Esophagus squamous epithelium (tissue), 5 donors: ENCODE results near the gene RUNDC1. TPM values are rescaled to one million over a fixed set of nuclear protein-coding genes. Genes with fewer than 3 reads are reported as not detected.

Source experiments
- DNase-seq: peaks from one replicate; lab custom pipeline; 2025; lab: John Stamatoyannopoulos, UW
- H3K27ac ChIP-seq, 4 donors: fragments of 200-600 bp; sonication (generic); one replicate each; pipeline ENCODE4 v1.5.1; 2016 to 2019; ENCODE audit warnings: mild to moderate bottlenecking in 1 of 4
- H3K27me3 ChIP-seq, 4 donors: fragments of 200-600 bp; sonication (generic); 1 replicate in 3 of 4; 2 replicates in 1 of 4; pipeline versions ENCODE4 v1.5.1 to v1.6.0; 2017 to 2021; ENCODE audit warnings: antibody characterized with exemption in 1 of 4
- H3K36me3 ChIP-seq, 3 donors: fragments of 200-600 bp; sonication (generic); one replicate each; pipeline ENCODE4 v1.5.1; 2016 to 2019
- H3K4me1 ChIP-seq, 3 donors: fragments of 200-600 bp; sonication (generic); one replicate each; pipeline ENCODE4 v1.5.1; 2017 to 2019
- H3K4me3 ChIP-seq, 4 donors: fragments of 200-600 bp; sonication (generic); 1 replicate in 3 of 4; 2 replicates in 1 of 4; pipeline ENCODE4 v1.5.1; 2016 to 2019; ENCODE audit warnings: mild to moderate bottlenecking in 2 of 4, moderate library complexity in 1 of 4
- H3K9me3 ChIP-seq, 3 donors: fragments of 200-600 bp; sonication (generic); one replicate each; pipeline ENCODE4 v1.5.1; 2016 to 2019
- CTCF ChIP-seq, 6 experiments: fragments of 450-650 bp in 4 of 6; fragments of 200-600 bp in 2 of 6; sonication (generic) in 2 of 6; IDR thresholded peaks; one replicate each; pipeline ENCODE4 v1.5.1; 2016 to 2019; ENCODE audit warnings: antibody characterized with exemption in 6 of 6, mild to moderate bottlenecking in 4 of 6, moderate library complexity in 4 of 6
- POLR2A ChIP-seq, 4 donors: fragments of 450-650 bp; IDR thresholded peaks; one replicate each; pipeline ENCODE4 v1.6.1; 2017; ENCODE audit warnings: antibody characterized with exemption in 4 of 4, mild to moderate bottlenecking in 4 of 4, moderate library complexity in 3 of 4
- WGBS, 2 donors: methylation state at CpG; one replicate each; pipeline ENCODE4 v1.1.5; 2018; 5-methylcytosine and 5-hydroxymethylcytosine counted together
- intact Hi-C: fragments of 100-400 bp; cut with DNase I; formaldehyde crosslinking; loops from one replicate; pipeline ENCODE4 v1.15.0; 2022
- total RNA-seq, 4 donors: library from RNA; depleted of rRNA; stranded (reverse); fragments of >200 nt; gene quantifications; one replicate each; pipeline ENCODE4 v1.1.0, GENCODE V29; 2016
- donor health status: DM: yes; HTN: yes; CAD: no.

The RUNDC1 gene
- total RNA-seq, 4 donors from 2014 or later: 7.4 to 9.8 (median 8.5) TPM

GRCh38 chr17:43030137-43030767 is 49.9 kb downstream of the RUNDC1 start:
- Histone ChIP-seq H3K27ac (no peak overlapping the region), H3K36me3 (no peaks in the 10 kb centered on the region), H3K9me3 (no peaks in the 10 kb centered on the region), H3K4me3 (no peak overlapping the region), H3K4me1 (peaks cover 0 to 4% (median 2%) of the 10 kb centered on the region in 3 donors), H3K27me3 (no peaks in the 10 kb centered on the region)
- intact Hi-C loops: no loop called here
- no peak for DNase-seq
- 59 to 68% methylated on average over 6 of the region's 6 CpGs for WGBS, 2 donors
- TF ChIP-seq POLR2A (IDR thresholded peaks at IDR 0.05) (no peak), CTCF (IDR thresholded peaks at IDR 0.05) (no peak)

- no peaks in the 10 kb centered on the region for H3K9me3 ChIP-seq
- no peak overlapping the region for H3K27ac ChIP-seq
- no peaks in the 10 kb centered on the region for H3K36me3 ChIP-seq
- intact Hi-C loops: no loop called here
- no peaks in the 10 kb centered on the region for H3K4me1 ChIP-seq
- no peaks in the 10 kb centered on the region for H3K27me3 ChIP-seq
- 66 to 76% methylated on average over 3 of the region's 3 CpGs for WGBS, 2 donors
- DNase-seq: no peak
- no peak overlapping the region for H3K4me3 ChIP-seq
- TF ChIP-seq POLR2A (IDR thresholded peaks at IDR 0.05) (no peak), CTCF (IDR thresholded peaks at IDR 0.05) (no peak)
Measured at GRCh38 chr17:43031666-43032065, 51.3 kb downstream of the RUNDC1 start.

GRCh38 chr17:43033948-43034881 is 53.9 kb downstream of the RUNDC1 start:
- no peak overlapping the region for H3K27ac ChIP-seq
- intact Hi-C loops: no loop called here
- no peaks in the 10 kb centered on the region for H3K9me3 ChIP-seq
- TF ChIP-seq CTCF (IDR thresholded peaks at IDR 0.05) (no peak), POLR2A (IDR thresholded peaks at IDR 0.05) (no peak)
- H3K4me1 ChIP-seq: no peaks in the 10 kb centered on the region
- no peak overlapping the region for H3K4me3 ChIP-seq
- WGBS, 2 donors: 48 to 50% methylated on average over 7 to 11 of the region's 12 CpGs
- no peaks in the 10 kb centered on the region for H3K36me3 ChIP-seq
- H3K27me3 ChIP-seq: no peaks in the 10 kb centered on the region
- no peak for DNase-seq

GRCh38 chr17:43034894-43035293 is 54.5 kb downstream of the RUNDC1 start:
- H3K27ac ChIP-seq: no peak overlapping the region
- no peak overlapping the region for H3K4me3 ChIP-seq
- DNase-seq: no peak
- no peaks in the 10 kb centered on the region for H3K9me3 ChIP-seq
- H3K4me1 ChIP-seq: no peaks in the 10 kb centered on the region
- no peaks in the 10 kb centered on the region for H3K36me3 ChIP-seq
- TF ChIP-seq CTCF (IDR thresholded peaks at IDR 0.05) (no peak), POLR2A (IDR thresholded peaks at IDR 0.05) (no peak)
- 78 to 93% methylated on average over 3 of the region's 3 CpGs for WGBS, 2 donors
- intact Hi-C loops: no loop called here
- H3K27me3 ChIP-seq: no peaks in the 10 kb centered on the region

- no peaks in the 10 kb centered on the region for H3K36me3 ChIP-seq
- H3K9me3 ChIP-seq: no peaks in the 10 kb centered on the region
- DNase-seq: no peak
- no peak overlapping the region for H3K4me3 ChIP-seq
- WGBS, 2 donors: 84 to 100% methylated on average over 1 to 2 of the region's 2 CpGs
- no peak overlapping the region for H3K27ac ChIP-seq
- no peaks in the 10 kb centered on the region for H3K27me3 ChIP-seq
- intact Hi-C loops: no loop called here
- no peaks in the 10 kb centered on the region for H3K4me1 ChIP-seq
- no peak for TF ChIP-seq CTCF (IDR thresholded peaks at IDR 0.05)
- TF ChIP-seq POLR2A (IDR thresholded peaks at IDR 0.05): no peak
Measured at GRCh38 chr17:43039646-43040045, 59.3 kb downstream of the RUNDC1 start.
